Neural progenitor cell (in vitro differentiated cells): ENCODE results near the gene LAG3. TPM values are rescaled to one million over a fixed set of nuclear protein-coding genes. Genes with fewer than 3 reads are reported as not detected.
A peak's percentile ranks its signal among the peaks of the same experiment; 100 is the strongest.

ENCODE experiments used
- DNase-seq: peaks from one replicate; pipeline ENCODE4 v3.0.0-alpha.2; 2016; ENCODE audit warnings: low spot score
- H2AFZ ChIP-seq: fragments of 200-600 bp; sonication (generic); replicated peaks from 2 replicates; pipeline ENCODE4 v1.6.1; 2016; ENCODE audit warnings: antibody characterized with exemption
- H3F3A ChIP-seq: fragments of 200-600 bp; sonication (generic); 2 replicates; pipeline ENCODE4 v1.6.1; 2016; ENCODE audit warnings: antibody characterized with exemption, low read depth
- H3K27ac ChIP-seq: fragments of 200-600 bp; sonication (generic); 2 replicates; pipeline ENCODE4 v1.5.1; 2016; ENCODE audit warnings: mild to moderate bottlenecking
- H3K27me3 ChIP-seq: fragments of 200-600 bp; sonication (generic); 2 replicates; pipeline ENCODE4 v1.6.1; 2016; ENCODE audit warnings: mild to moderate bottlenecking, moderate library complexity
- H3K36me3 ChIP-seq: fragments of 200-600 bp; sonication (generic); 2 replicates; pipeline ENCODE4 v1.5.1; 2016
- H3K4me1 ChIP-seq: fragments of 200-600 bp; sonication (generic); 2 replicates; pipeline ENCODE4 v1.6.1; 2016; ENCODE audit warnings: mixed run types
- H3K4me2 ChIP-seq: fragments of 200-600 bp; sonication (generic); 2 replicates; pipeline ENCODE4 v1.6.1; 2016
- H3K4me3 ChIP-seq: fragments of 200-600 bp; sonication (generic); 2 replicates; pipeline ENCODE4 v1.5.1; 2016
- H3K79me2 ChIP-seq: fragments of 200-600 bp; sonication (generic); 2 replicates; pipeline ENCODE4 v1.6.1; 2016; ENCODE audit warnings: low read depth
- H3K9ac ChIP-seq: fragments of 200-600 bp; sonication (generic); 2 replicates; pipeline ENCODE4 v1.6.1; 2016
- H3K9me3 ChIP-seq: fragments of 200-600 bp; sonication (generic); 2 replicates; pipeline ENCODE4 v1.5.1; 2016; ENCODE audit warnings: low read depth
- H4K20me1 ChIP-seq: fragments of 200-600 bp; sonication (generic); 2 replicates; pipeline ENCODE4 v1.6.1; 2016; ENCODE audit warnings: low read depth
- H3K27ac Mint-ChIP-seq: 3 replicates; pipeline ENCODE4 v1.8.0; 2021; ENCODE audit warnings: mixed read lengths
- H3K27me3 Mint-ChIP-seq: 2 replicates; pipeline ENCODE4 v1.8.0; 2022; ENCODE audit warnings: low read depth, mild to moderate bottlenecking, inconsistent platforms, moderate library complexity, mixed read lengths; ENCODE audit not compliant: insufficient read depth
- H3K36me3 Mint-ChIP-seq: 3 replicates; pipeline ENCODE4 v1.8.0; 2021; ENCODE audit warnings: mixed read lengths
- H3K4me1 Mint-ChIP-seq: 3 replicates; pipeline ENCODE4 v1.8.0; 2021; ENCODE audit warnings: mixed read lengths
- H3K4me3 Mint-ChIP-seq: 3 replicates; pipeline ENCODE4 v1.8.0; 2021; ENCODE audit warnings: mild to moderate bottlenecking, moderate library complexity, mixed read lengths
- H3K9me3 Mint-ChIP-seq: 3 replicates; pipeline ENCODE4 v1.8.0; 2020; ENCODE audit warnings: mixed read lengths
- EZH2 ChIP-seq: fragments of 200-600 bp; sonication (generic); IDR thresholded peaks from 2 replicates; pipeline ENCODE4 v1.6.1; 2017; ENCODE audit warnings: antibody characterized with exemption, mild to moderate bottlenecking, moderate library complexity
- EZH2phosphoT487 ChIP-seq: fragments of 200-600 bp; sonication (generic); IDR thresholded peaks from 2 replicates; pipeline ENCODE4 v1.6.1; 2017; ENCODE audit warnings: antibody characterized with exemption
- total RNA-seq: library from RNA; depleted of rRNA; stranded (reverse); fragments of >200 nt; gene quantifications from 2 replicates; pipeline ENCODE4 v1.2.3, GENCODE V29; 2015; ENCODE audit warnings: low replicate concordance
- TF ChIP-seq, protein P1 (sequence below): fragments of 200-600 bp; sonication (generic); IDR thresholded peaks from 2 replicates; pipeline ENCODE4 v1.5.1; 2017; ENCODE audit warnings: antibody characterized with exemption, mild to moderate bottlenecking

LAG3 gene
- total RNA-seq, 1 donor from 2014 or later: 0.45 TPM

DNA sequence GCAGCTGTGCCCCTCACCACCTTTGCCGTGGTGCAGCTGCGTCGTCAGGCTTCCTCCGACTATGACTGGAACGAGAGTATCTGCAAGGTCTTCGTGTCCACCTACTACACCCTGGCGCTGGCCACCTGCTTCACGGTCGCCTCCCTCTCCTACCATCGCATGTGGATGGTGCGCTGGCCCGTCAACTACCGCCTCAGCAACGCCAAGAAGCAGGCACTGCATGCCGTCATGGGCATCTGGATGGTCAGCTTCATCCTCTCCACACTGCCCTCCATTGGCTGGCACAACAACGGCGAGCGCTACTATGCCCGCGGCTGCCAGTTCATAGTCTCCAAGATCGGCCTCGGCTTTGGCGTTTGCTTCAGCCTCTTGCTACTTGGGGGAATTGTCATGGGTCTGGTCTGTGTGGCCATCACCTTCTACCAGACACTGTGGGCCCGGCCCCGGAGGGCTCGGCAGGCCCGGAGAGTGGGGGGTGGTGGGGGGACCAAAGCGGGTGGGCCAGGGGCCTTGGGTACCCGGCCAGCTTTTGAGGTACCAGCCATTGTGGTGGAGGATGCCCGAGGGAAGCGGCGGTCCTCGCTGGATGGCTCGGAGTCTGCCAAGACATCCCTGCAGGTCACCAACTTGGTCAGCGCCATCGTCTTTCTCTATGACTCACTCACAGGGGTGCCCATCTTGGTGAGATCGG lies 51.9 kb downstream of the LAG3 start:
- H2AFZ ChIP-seq: no peak overlapping the region
- no peak overlapping the region for H3K4me3 ChIP-seq
- H3K4me2 ChIP-seq: no peak overlapping the region
- Mint-ChIP-seq H3K27ac (peak overlapping the region; percentile 33), H3K9me3 (no peaks in the 10 kb centered on the region), H3K36me3 (peaks cover 12% of the 10 kb centered on the region), H3K27me3 (peaks cover 13% of the 10 kb centered on the region), H3K4me3 (peak overlapping the region; percentile 73), H3K4me1 (peaks cover 73% of the 10 kb centered on the region)
- H3K4me1 ChIP-seq: peaks cover 50% of the 10 kb centered on the region
- TF ChIP-seq EZH2 (no peak), EZH2phosphoT487 (no peak)
- TF ChIP-seq, protein P1, sequence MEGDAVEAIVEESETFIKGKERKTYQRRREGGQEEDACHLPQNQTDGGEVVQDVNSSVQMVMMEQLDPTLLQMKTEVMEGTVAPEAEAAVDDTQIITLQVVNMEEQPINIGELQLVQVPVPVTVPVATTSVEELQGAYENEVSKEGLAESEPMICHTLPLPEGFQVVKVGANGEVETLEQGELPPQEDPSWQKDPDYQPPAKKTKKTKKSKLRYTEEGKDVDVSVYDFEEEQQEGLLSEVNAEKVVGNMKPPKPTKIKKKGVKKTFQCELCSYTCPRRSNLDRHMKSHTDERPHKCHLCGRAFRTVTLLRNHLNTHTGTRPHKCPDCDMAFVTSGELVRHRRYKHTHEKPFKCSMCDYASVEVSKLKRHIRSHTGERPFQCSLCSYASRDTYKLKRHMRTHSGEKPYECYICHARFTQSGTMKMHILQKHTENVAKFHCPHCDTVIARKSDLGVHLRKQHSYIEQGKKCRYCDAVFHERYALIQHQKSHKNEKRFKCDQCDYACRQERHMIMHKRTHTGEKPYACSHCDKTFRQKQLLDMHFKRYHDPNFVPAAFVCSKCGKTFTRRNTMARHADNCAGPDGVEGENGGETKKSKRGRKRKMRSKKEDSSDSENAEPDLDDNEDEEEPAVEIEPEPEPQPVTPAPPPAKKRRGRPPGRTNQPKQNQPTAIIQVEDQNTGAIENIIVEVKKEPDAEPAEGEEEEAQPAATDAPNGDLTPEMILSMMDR: no peak
- peaks cover 62% of the 10 kb centered on the region for H3F3A ChIP-seq
- H3K9me3 ChIP-seq: no peaks in the 10 kb centered on the region
- no peaks in the 10 kb centered on the region for H3K27me3 ChIP-seq
- no peak for DNase-seq
- H3K27ac ChIP-seq: no peak overlapping the region
- H4K20me1 ChIP-seq: no peaks in the 10 kb centered on the region
- H3K79me2 ChIP-seq: peaks cover 14% of the 10 kb centered on the region
- no peaks in the 10 kb centered on the region for H3K36me3 ChIP-seq
- H3K9ac ChIP-seq: no peak overlapping the region

DNA sequence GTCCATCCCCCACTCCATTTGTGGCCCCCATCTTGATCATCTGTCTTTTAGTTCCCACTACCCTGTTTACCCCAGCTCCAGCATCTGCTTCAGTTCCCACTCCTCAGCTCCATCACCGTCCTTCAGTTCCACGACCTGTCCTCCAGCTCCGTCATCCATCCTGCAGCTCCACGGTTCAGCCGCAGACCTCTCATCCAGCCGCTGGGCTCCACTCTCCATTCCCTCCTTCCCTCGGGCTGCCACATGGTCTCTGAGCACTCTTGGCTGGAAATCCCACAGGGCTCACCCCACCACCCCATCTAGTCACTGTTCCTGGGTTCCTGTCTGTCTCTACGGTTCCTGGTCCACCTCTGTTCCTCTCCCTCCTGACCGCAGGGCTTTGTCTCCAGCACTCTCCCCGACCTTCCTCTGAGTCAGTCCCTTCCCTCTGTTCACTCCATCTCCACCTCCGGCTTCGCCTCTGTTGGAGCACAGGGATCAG lies 52.6 kb downstream of the LAG3 start:
- H3K4me3 ChIP-seq: no peak overlapping the region
- H3K4me2 ChIP-seq: peak overlapping the region; percentile 59
- no peak overlapping the region for H2AFZ ChIP-seq
- peaks cover 6% of the 10 kb centered on the region for H4K20me1 ChIP-seq
- peak overlapping the region; percentile 10 for H3K27ac Mint-ChIP-seq
- peaks cover 67% of the 10 kb centered on the region for H3K4me1 Mint-ChIP-seq
- peaks cover 13% of the 10 kb centered on the region for H3K36me3 Mint-ChIP-seq
- H3K9ac ChIP-seq: no peak overlapping the region
- H3K9me3 ChIP-seq: no peaks in the 10 kb centered on the region
- DNase-seq: no peak
- no peaks in the 10 kb centered on the region for H3K9me3 Mint-ChIP-seq
- no peaks in the 10 kb centered on the region for H3K27me3 ChIP-seq
- peak overlapping the region; percentile 13 for H3K4me3 Mint-ChIP-seq
- H3K27ac ChIP-seq: no peak overlapping the region
- peaks cover 12% of the 10 kb centered on the region for H3K27me3 Mint-ChIP-seq
- H3K4me1 ChIP-seq: peaks cover 46% of the 10 kb centered on the region
- peaks cover 21% of the 10 kb centered on the region for H3K79me2 ChIP-seq
- H3K36me3 ChIP-seq: no peaks in the 10 kb centered on the region
- no peak for TF ChIP-seq EZH2
- TF ChIP-seq EZH2phosphoT487: no peak
- TF ChIP-seq, protein P1: no peak
- peaks cover 55% of the 10 kb centered on the region for H3F3A ChIP-seq

DNA sequence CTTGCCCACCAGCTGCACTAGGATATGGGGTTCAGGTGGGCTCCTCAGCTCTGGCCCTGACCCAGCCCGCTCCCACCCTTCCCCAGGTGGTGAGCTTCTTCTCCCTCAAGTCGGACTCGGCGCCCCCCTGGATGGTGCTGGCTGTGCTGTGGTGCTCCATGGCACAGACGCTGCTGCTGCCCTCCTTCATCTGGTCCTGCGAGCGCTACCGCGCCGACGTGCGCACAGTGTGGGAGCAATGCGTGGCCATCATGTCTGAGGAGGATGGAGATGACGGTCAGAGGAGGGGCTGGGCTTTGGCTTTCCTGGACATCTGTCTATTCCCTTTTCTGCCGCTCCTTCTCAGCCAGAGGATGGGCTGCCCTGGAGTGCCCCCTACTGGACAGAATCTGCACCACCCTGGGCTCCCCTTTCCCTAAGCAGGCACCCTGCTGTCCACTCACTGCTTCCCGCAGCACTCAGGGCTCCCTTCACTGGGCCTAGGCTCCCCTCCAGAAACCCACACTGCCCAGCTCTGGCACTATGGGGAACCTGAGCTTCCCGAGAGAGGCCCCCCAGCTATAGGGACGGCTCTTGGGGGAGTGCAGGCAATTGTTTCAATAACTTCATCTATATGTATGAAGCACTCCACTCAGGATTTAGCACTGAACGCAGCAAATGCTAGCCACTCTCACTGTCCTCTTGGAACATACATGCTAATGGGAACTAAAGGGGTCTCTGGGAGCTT lies 53.2 kb downstream of the LAG3 start:
- Mint-ChIP-seq H3K4me3 (peak overlapping the region; percentile 73), H3K4me1 (peaks cover 64% of the 10 kb centered on the region), H3K27me3 (peaks cover 12% of the 10 kb centered on the region), H3K9me3 (no peaks in the 10 kb centered on the region), H3K36me3 (peaks cover 13% of the 10 kb centered on the region), H3K27ac (peak overlapping the region; percentile 10)
- H3F3A ChIP-seq: peaks cover 49% of the 10 kb centered on the region
- H3K79me2 ChIP-seq: peaks cover 27% of the 10 kb centered on the region
- H3K36me3 ChIP-seq: no peaks in the 10 kb centered on the region
- TF ChIP-seq EZH2: no peak
- TF ChIP-seq, protein P1: peak; percentile 88
- H3K9me3 ChIP-seq: no peaks in the 10 kb centered on the region
- H3K4me3 ChIP-seq: no peak overlapping the region
- peaks cover 40% of the 10 kb centered on the region for H3K4me1 ChIP-seq
- no peaks in the 10 kb centered on the region for H3K27me3 ChIP-seq
- peak; percentile 91 for DNase-seq
- H2AFZ ChIP-seq: no peak overlapping the region
- H4K20me1 ChIP-seq: peaks cover 12% of the 10 kb centered on the region
- H3K9ac ChIP-seq: no peak overlapping the region
- peak overlapping the region; percentile 59 for H3K4me2 ChIP-seq
- no peak overlapping the region for H3K27ac ChIP-seq
